ENCODE data around the gene ELMOD3. TPM values are rescaled to one million over a fixed set of nuclear protein-coding genes. Genes with fewer than 3 reads are reported as not detected.

The ELMOD3 gene
- polyA plus RNA-seq, 1 of the 3 experiments (the other 2 are of a cell fraction) = 15.4 TPM

GRCh38 chr2:85340034-85340892 lies 14.3 kb upstream of the ELMOD3 start:
- no peaks in the 10 kb centered on the region for H3K79me2 ChIP-seq (ENCODE audit: insufficient read depth)
- no peaks in the 10 kb centered on the region for H3K4me1 ChIP-seq (ENCODE audit: control insufficient read depth in 1 of 2, insufficient read depth in 2 of 2, low read depth in 1 of 2, low read length in 1 of 2)
- H3K9me3 ChIP-seq = no peaks in the 10 kb centered on the region
- peaks cover 0 to 6% of the 10 kb centered on the region in 2 experiments for H3K36me3 ChIP-seq (replicated peaks in 1 of 2; ENCODE audit: control insufficient read depth in 1 of 2, insufficient read depth in 2 of 2, low read length in 1 of 2)
- H3K4me3 ChIP-seq (ENCODE audit: low read depth in 2 of 2, low read length in 1 of 2) = no peak overlapping the region
- no peak overlapping the region for H3K4me2 ChIP-seq
- no peak overlapping the region for H2AFZ ChIP-seq (ENCODE audit: low read depth)
- CTCF ChIA-PET = interaction anchor here (0.8 to 1.3 kb wide), 4 partner anchors 9 to 212 kb away, joined by 3 to 5 read pairs (median 4); partner anchors contain the start of genes ELMOD3 and RETSAT
- H4K20me1 ChIP-seq (ENCODE audit: insufficient read depth) = no peaks in the 10 kb centered on the region
- H3F3A ChIP-seq (replicated peaks; ENCODE audit: insufficient read depth) = no peaks in the 10 kb centered on the region
- no peaks in the 10 kb centered on the region for H3K27me3 ChIP-seq (ENCODE audit: insufficient read depth)
- H3K27ac ChIP-seq (ENCODE audit: low read depth in 2 of 2, low read length in 1 of 2) = no peak overlapping the region
- POLR2A ChIA-PET = interaction anchor here (1.6 kb wide), 1 partner anchor 14 kb away, joined by 5 read pairs; the partner anchor contains the start of genes ELMOD3 and RETSAT
- TF ChIP-seq MXI1 (IDR thresholded peaks at IDR 0.05; ENCODE audit: low read depth, low read length) = no peak
- no peak for TF ChIP-seq TAF1 (IDR thresholded peaks at IDR 0.05; ENCODE audit: borderline replicate concordance, low read depth, low read length)
- TF ChIP-seq JUND (IDR thresholded peaks at IDR 0.05) = no peak
- TF ChIP-seq NFIC (IDR thresholded peaks at IDR 0.05; ENCODE audit: borderline replicate concordance) = no peak
- TF ChIP-seq NRF1 (IDR thresholded peaks at IDR 0.05; ENCODE audit: low read depth, low read length) = no peak
- TF ChIP-seq ZBTB33 (IDR thresholded peaks at IDR 0.05; ENCODE audit: borderline replicate concordance, low read depth) = no peak
- no peak for TF ChIP-seq GABPA (IDR thresholded peaks at IDR 0.05; ENCODE audit: low read depth)
- TF ChIP-seq YY1 (IDR thresholded peaks at IDR 0.05; ENCODE audit: low read depth) = no peak
- no peak for TF ChIP-seq RAD21 (IDR thresholded peaks at IDR 0.05; ENCODE audit: low read length)
- no peak for DNase-seq
- H3K9me2 ChIP-seq = no peaks in the 10 kb centered on the region
- WGBS (ENCODE audit: low lambda C conversion rate) = 52% methylated on average over 13 of the region's 13 CpGs
- H3K9ac ChIP-seq = no peak overlapping the region

GRCh38 chr2:85341269-85342029 lies 13.1 kb upstream of the ELMOD3 start:
- CTCF ChIA-PET = interaction anchor here (0.6 to 1.3 kb wide), 4 partner anchors 10 to 80 kb away, joined by 3 to 4 read pairs (median 4); no protein-coding TSS in a partner anchor
- no peaks in the 10 kb centered on the region for H3K9me2 ChIP-seq
- H3F3A ChIP-seq (replicated peaks; ENCODE audit: insufficient read depth) = no peaks in the 10 kb centered on the region
- no peaks in the 10 kb centered on the region for H3K27me3 ChIP-seq (ENCODE audit: insufficient read depth)
- H3K27ac ChIP-seq (ENCODE audit: low read depth in 2 of 2, low read length in 1 of 2) = no peak overlapping the region
- no peak overlapping the region for H2AFZ ChIP-seq (ENCODE audit: low read depth)
- POLR2A ChIA-PET = interaction anchor here (1.6 kb wide), 1 partner anchor 13 kb away, joined by 5 read pairs; the partner anchor contains the start of genes ELMOD3 and RETSAT
- no peak overlapping the region for H3K4me3 ChIP-seq (ENCODE audit: low read depth in 2 of 2, low read length in 1 of 2)
- WGBS (ENCODE audit: low lambda C conversion rate) = 96% methylated on average over 24 of the region's 30 CpGs
- H4K20me1 ChIP-seq (ENCODE audit: insufficient read depth) = no peaks in the 10 kb centered on the region
- TF ChIP-seq YY1 (IDR thresholded peaks at IDR 0.05; ENCODE audit: low read depth) (no peak), JUND (IDR thresholded peaks at IDR 0.05) (no peak), ELF1 (IDR thresholded peaks at IDR 0.05) (no peak), MAX (IDR thresholded peaks at IDR 0.05; ENCODE audit: low read depth) (no peak), RCOR1 (IDR thresholded peaks at IDR 0.05; ENCODE audit: low read length) (no peak)
- H3K36me3 ChIP-seq (replicated peaks in 1 of 2; ENCODE audit: control insufficient read depth in 1 of 2, insufficient read depth in 2 of 2, low read length in 1 of 2) = peaks cover 0 to 14% of the 10 kb centered on the region in 2 experiments
- no peak for DNase-seq
- H3K9ac ChIP-seq = no peak overlapping the region
- H3K4me2 ChIP-seq = no peak overlapping the region
- no peaks in the 10 kb centered on the region for H3K79me2 ChIP-seq (ENCODE audit: insufficient read depth)
- H3K4me1 ChIP-seq (ENCODE audit: control insufficient read depth in 1 of 2, insufficient read depth in 2 of 2, low read depth in 1 of 2, low read length in 1 of 2) = no peaks in the 10 kb centered on the region
- H3K9me3 ChIP-seq = no peaks in the 10 kb centered on the region
